D721Med (cell line): ENCODE data around the gene NPAS3.

Experiments used
- DNase-seq: peaks from one replicate; pipeline ENCODE4 v3.0.0; 2011; ENCODE audit warnings: low spot score; ENCODE audit not compliant: insufficient read length
- FAIRE-seq: peaks from 2 replicates; lab custom pipeline; 2011; peaks lifted over from hg19 to GRCh38; lab: Jason Lieb, UNC
- TF ChIP-seq, protein P1 (sequence below): IDR thresholded peaks from 2 replicates; pipeline ENCODE4 v1.5.1; 2012; ENCODE audit warnings: mild to moderate bottlenecking, control low read depth; ENCODE audit not compliant: insufficient read depth; ENCODE audit errors: missing control alignments

The NPAS3 gene

DNA sequence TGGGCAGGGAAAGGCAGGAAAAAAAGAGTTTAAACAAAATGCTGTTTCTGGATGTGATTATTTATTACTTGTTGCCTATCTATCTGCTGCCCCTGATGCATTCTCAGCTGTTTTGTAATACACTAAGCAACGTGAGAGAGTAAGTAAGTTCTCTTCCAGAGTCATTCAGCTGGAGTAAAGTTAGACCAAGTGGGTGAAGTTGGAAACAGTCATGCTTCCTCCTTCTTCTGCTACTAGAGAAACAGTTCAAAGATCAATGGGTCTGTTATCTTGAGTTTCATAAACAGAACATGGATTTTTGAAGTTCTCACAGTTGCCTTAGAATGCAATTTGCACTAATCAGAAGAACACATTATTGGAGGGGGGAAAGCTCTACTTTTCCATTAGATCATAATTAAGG is 732.9 kb downstream of the NPAS3 start:
- no peak for FAIRE-seq
- TF ChIP-seq, protein P1, sequence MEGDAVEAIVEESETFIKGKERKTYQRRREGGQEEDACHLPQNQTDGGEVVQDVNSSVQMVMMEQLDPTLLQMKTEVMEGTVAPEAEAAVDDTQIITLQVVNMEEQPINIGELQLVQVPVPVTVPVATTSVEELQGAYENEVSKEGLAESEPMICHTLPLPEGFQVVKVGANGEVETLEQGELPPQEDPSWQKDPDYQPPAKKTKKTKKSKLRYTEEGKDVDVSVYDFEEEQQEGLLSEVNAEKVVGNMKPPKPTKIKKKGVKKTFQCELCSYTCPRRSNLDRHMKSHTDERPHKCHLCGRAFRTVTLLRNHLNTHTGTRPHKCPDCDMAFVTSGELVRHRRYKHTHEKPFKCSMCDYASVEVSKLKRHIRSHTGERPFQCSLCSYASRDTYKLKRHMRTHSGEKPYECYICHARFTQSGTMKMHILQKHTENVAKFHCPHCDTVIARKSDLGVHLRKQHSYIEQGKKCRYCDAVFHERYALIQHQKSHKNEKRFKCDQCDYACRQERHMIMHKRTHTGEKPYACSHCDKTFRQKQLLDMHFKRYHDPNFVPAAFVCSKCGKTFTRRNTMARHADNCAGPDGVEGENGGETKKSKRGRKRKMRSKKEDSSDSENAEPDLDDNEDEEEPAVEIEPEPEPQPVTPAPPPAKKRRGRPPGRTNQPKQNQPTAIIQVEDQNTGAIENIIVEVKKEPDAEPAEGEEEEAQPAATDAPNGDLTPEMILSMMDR: no peak
- no peak for DNase-seq

DNA sequence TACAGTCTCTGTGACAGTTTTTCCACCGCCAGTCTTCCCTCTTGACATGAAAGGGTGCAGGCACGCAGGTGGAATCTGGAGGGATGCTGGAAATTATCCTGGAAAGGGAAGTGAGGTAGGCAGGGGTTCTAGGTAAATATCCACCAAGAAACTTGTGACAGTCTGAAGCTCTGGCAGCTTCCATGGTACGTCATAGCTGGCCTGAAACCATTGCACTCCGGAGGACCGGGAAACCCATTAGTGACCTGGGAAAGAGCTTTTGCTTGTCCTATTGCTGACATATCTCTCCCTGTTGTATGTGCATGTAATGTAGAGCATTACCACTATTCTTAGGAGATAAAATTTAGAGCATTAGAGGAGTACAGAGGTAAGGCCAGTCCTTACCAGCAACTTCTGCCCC is 736.2 kb downstream of the NPAS3 start:
- DNase-seq: no peak
- TF ChIP-seq, protein P1: no peak
- no peak for FAIRE-seq

GRCh38 chr14:33675415-33676130 is 736.9 kb downstream of the NPAS3 start:
- FAIRE-seq: no peak
- TF ChIP-seq, protein P1: no peak
- no peak for DNase-seq

DNA sequence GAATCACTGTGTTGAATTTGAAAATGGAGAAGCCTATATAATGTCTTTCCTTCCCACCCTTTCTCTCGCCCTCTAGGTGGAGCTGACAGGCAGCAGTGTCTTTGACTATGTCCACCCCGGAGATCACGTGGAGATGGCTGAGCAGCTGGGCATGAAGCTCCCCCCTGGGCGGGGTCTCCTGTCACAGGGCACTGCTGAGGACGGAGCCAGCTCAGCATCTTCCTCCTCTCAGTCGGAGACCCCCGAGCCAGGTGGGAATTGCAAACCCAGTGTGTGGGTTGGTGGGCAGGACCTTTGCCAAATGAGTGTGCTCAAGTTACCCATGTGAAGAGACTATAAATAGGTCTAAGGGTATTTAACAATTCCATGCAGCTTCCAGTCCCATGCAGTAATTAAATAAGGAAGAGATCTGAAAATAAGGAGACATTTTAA is 737.5 kb downstream of the NPAS3 start:
- TF ChIP-seq, protein P1: peak; percentile 41
- no peak for DNase-seq
- no peak for FAIRE-seq

GRCh38 chr14:33676891-33677290 is 738.2 kb downstream of the NPAS3 start:
- FAIRE-seq (no peak), DNase-seq (no peak)
- TF ChIP-seq, protein P1: no peak

DNA sequence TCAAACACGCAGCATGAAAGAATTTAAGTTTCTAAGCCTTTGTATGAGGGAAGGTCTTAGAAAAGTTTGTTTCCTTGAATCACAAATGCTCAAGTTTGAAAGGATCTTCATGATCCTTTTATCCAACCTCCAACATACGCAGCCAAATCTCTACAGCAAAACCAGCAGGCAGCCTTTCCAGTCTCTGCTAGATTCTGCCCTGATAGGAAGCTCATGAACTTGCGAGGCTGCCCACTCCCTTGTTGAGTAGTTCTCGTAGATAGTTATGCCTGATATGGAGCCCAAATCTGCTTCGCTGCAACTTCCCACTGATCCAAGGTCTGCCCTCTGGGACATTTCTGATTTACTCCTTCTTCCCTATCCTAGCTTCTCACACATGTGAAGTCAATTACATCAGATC is 739.3 kb downstream of the NPAS3 start:
- no peak for DNase-seq
- TF ChIP-seq, protein P1: no peak
- no peak for FAIRE-seq

DNA sequence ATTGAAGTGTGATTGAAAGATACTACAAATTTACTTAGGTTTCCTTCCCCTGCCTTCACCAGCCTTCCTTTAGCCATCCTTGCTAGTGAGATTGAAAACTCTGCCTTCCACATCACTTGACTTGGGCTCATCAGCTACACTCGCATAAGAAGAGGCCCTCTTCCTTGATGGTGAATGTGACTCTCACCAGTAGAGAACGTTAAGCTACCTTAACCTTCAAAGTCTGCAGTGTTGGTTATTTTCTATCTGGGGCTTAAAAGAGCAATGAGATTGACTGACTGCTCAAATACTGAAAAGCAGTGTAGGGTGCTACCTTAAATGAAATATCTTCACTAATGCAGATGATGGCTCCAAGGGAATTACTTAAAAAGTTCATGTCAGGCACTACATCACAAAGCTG is 740.3 kb downstream of the NPAS3 start:
- no peak for DNase-seq
- TF ChIP-seq, protein P1: no peak
- no peak for FAIRE-seq
